NCI-H128 (cell line): ENCODE results near the gene ENDOG.
A peak's percentile ranks its signal among the peaks of the same experiment; 100 is the strongest.
"Not testable (repeated sequence)": the region's sequence is repeated elsewhere in the genome, so short reads cannot be mapped to it uniquely, and the experiment has no call there.

Experiments
- DNase-seq: peaks from one replicate; lab custom pipeline; 2025; ENCODE audit not compliant: unreplicated experiment; lab: John Stamatoyannopoulos, UW

ENDOG gene

DNA sequence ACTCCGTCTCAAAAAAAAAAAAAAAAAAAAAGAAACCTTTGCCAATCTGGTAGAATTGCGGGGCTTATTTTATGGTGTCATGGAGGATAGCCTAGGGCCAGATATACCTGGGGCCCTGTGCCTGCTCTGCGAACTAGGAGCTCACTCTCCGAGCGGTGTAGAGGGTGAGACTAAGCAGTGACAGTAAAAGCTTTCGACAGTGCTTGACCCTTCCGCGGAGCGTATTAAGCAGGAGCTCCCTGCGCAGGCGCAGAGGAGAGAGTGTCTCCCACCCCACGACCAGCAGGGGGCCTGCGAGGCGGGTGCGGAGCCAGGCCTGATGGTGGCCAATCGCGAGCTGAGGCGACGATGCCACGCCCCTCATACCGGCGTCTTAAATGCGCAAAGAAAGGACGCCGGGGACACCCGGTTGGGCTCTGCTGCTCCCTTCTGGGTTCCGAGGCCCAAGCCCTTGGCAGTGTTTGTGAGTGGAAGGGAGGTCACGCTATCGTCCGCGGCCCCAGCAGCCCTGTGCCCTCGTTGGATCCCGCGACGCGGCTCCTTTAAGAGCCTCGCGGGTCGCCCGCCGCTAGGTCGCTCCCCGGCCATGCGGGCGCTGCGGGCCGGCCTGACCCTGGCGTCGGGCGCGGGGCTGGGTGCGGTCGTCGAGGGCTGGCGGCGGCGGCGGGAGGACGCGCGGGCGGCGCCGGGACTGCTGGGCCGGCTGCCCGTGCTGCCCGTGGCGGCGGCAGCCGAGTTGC lies at the start of gene ENDOG:
Gene ENDOG (plus strand): TSS at position 402 of the 740 bp plus-strand sequence. CDS start 185 bp downstream, at position 587.
- DNase-seq, result peak; percentile 98

DNA sequence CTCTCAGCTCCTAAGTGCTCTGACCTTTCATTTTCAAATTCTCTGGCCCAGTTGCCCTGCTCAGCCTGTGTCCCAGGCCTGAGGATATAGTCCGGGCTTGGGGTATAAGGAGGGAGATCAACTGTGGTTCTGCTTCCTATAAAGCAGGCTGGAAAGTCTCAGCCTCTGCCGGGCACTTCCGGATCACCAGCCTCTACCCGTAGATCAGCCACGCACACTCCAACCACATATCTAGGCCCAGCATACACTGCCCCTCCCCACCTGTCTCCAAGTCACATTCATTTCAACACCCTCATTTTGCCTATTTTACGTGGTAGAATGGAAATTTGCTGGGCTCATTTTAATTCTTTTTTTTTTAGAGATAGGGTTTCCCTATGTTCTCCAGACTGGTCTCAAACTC lies 49.7 kb upstream of the ENDOG start:
- DNase-seq, result no peak

DNA sequence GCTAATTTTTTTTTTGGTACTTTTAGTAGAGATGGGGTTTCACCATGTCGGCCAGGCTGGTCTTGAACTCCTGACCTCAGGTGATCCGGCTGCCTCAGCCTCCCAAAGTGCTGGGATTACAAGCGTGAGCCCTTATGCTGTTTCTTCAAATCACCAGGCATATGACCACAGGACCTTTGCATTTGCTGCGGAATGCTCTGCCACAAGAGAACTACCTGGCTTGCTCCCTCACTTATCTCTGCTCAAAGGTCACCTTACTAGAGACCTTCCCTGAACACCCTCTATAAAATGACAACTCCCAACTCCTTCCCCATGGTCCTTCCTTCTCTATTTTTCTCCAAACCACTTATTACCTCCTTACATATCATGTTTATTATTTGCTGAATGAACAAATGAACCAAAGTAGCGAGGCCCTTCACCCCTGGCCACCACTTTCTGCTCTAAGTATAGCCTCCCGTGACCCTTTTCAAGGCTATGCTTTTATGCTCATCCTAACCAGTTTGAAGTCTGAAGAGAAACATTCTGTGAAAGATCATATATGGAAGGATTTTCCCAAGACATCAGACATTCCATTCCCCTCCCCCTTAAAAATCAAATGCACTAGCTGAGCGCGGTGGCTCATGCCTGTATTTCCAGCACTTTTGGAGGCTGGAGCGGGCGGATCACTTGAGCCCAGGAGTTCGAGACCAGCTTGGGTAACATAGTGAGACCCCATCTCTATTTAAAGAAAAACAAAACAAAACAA lies 47.8 kb upstream of the ENDOG start:
- no peak for DNase-seq

DNA sequence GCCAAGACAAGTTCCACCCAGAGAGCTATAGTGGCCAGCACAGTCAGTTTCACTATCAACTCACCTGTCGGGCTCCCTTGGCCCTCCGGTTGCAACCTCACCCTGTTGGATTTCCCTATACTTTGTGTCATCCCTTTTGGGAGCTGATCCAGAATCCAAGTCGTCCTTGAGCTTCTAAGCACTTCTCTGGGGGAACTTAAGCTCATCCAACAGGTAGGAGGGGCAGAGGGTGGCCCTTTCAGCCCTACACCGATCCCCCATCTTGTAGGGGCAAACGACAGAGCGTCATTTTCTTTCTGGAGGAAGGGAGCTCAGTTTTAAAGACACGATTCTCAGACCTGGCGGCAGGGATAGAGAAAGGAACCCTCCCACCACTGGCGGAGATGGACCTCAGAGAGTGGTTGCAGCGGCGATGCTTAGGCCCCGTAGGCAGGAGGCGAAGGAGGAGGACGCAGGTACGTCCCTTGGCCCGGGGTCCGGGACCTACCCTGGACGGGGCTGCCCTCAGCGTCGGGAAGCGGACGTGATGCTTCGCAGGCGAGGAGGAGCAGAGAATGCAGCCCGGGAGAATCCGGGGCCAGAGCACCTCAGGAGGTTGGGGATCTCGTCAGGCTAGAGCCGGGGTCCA lies 47.1 kb upstream of the ENDOG start:
- DNase-seq, result no peak

DNA sequence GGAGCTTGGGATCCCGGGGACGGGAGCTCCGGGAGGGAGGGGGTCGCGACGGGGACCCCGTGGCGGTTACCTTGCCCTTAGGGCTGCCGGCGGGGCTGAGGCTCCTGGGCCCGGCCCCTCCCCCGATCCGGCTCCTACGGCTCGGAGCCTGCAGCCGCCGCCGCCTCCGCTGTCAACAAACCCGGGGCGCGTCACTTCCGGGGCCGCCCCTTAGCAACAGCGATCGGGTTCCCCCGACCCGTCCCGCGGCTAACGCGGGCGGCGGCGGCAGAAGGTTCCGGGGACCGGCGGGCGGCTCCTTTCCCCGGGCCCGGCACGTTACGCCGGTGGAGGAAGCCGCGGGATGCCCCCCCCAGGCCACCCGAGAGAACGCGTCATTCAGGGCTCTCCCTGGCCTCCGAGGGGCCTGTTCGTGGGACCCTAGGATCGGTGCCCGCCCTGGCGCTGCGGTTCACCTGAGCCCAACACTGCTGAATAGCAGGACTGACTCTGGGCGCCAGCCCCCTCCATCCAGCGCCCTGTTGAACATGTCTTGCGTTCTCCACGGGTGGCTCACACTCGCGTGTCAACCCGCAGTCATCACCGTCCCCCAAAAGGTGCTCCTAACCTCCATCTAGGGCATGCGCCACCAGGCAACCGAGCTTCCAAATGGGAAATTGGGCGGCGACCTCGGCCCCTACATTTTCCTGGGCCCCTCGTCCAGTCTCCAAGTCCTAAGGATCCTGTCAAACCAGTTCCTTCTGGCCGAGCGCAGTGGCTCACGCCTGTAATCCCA lies 46.4 kb upstream of the ENDOG start, which contains the start of gene ZER1:
Gene ZER1 (minus strand): TSS at position 183 of the 775 bp plus-strand sequence. CDS start 16,362 bp downstream, outside the sequence.
- peak; percentile 66 for DNase-seq

DNA sequence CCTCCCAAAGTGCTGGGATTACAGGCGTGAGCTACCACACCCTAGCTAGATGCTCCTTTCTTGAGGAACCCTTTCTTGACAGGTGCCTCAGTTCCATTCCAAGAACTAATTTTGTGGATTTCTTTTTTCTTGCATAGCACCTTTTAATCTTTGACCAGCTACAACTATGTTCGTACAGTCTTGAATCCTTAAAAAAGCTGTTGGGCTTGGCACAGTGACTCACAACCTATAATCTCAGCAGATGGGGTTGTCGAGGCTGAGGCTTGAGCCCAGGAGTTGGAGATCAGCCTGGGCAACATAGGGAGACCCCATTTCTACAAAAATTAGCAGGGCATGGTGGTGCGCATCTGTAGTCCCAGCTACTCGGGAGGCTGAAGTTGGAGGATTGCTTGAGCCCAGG lies 45.3 kb upstream of the ENDOG start:
- no peak for DNase-seq

DNA sequence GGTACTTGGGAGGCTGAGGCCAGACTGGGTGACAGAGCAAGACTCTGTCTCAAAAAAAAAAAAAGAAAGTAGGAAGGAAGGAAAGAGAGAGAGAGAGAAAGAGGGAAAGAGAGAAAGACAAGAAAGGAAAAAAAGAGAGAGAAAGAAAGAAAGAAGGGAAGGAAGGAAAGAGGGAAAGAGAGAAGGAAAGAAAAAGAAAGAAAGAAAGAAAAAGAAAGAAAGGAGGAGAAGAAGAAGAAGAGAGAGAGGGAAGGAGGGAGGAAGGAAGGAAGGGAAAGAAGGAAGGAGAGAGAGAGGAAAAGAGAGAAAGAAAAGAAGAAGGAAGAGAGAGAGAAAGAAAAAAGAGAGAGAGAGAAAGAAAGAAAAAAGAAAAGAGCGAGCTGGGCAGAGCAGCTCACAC lies 43.5 kb upstream of the ENDOG start:
- no peak for DNase-seq

DNA sequence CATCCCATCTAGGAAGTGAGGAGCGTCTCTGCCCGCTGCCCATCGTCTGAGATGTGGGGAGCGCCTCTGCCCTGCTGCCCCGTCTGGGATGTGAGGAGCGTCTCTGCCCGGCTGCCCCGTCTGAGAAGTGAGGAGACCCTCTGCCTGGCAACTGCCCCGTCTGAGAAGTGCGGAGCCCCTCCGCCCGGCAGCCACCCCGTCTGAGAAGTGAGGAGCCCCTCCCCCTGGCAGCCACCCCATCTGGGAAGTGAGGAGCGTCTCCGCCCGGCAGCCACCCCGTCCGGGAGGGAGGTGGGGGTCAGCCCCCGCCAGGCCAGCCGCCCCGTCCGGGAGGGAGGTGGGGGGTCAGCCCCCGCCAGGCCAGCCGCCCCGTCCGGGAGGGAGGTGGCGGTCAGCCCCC lies 38.2 kb upstream of the ENDOG start:
- not testable (repeated sequence) for DNase-seq

DNA sequence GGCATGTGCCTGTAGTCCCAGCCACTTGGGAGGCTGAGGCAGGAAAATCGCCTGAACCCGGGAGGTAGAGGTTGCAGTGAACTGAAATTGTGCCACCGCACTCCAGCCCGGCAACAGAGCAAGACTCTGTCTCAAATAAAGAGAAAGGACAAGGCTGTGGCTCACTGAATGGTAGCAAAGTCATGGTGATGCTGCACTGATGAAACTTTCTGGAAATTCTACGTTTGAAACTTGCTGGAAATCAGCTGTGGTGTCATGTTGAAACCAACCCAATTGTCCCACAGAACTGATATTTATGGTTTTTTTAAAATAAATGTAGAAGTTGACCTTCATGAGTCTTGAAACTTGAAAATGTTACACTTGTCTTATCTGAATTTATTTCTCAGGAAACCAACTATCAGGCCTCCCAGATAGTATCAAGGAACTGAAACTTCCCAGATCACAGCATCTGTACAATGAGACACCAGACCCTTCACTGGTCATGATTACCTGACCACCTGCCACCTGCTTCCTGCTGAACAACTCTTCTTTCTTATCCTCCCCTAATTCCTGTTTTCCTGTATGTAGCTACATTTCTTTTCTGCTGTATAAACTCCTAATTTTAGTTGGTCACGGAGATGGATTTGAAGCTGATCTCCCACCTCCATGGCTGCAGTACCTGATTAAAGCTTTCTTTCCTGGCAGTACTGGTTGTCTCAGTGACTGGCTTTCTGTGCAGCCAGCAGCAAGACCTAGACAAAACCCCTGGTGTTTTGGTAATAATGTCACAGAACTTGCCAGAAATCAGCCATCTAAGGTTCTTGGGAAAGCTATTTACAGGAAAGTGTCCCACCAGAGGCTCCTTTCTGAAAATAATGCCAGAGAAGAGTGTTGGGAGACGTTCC lies 36.9 kb upstream of the ENDOG start:
- DNase-seq, result no peak

DNA sequence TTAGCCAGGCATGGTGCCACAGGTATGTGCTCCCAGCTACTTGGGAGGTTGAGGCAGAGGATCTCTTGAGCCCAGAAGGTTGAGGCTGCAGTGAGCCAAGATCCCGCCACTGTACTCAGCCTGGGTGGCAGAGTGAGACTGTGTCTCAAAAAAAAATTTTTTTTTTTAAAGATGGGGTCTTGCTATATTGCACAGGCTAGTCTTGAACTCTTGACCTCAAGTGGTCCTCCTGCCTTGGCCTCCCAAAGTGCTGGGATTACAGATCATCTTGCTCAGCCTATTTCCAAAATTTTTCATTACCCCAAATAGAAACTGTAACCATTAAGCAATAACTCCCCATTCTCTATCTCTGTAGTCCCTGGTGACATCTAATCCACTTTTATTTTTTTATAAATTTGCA lies 35.6 kb upstream of the ENDOG start:
- no peak for DNase-seq

DNA sequence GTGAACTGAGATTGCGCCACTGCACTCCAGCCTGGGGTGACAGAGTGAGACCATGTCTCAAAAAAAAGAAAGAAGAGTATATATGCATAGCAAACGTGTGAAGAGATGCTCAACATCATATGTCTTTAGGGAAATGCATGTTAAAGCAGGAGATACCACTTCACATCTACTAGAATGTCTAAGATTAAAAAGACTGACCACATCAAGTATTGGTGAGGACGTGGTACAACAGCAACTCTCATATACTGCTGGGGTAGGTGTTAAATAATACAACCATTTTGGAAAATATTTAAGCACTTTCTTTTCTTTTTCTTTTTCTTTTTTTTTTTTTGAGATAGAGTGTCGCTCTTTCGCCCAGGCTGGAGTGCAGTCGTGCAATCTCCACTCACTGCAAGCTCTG lies 32.9 kb upstream of the ENDOG start:
- DNase-seq, result no peak

DNA sequence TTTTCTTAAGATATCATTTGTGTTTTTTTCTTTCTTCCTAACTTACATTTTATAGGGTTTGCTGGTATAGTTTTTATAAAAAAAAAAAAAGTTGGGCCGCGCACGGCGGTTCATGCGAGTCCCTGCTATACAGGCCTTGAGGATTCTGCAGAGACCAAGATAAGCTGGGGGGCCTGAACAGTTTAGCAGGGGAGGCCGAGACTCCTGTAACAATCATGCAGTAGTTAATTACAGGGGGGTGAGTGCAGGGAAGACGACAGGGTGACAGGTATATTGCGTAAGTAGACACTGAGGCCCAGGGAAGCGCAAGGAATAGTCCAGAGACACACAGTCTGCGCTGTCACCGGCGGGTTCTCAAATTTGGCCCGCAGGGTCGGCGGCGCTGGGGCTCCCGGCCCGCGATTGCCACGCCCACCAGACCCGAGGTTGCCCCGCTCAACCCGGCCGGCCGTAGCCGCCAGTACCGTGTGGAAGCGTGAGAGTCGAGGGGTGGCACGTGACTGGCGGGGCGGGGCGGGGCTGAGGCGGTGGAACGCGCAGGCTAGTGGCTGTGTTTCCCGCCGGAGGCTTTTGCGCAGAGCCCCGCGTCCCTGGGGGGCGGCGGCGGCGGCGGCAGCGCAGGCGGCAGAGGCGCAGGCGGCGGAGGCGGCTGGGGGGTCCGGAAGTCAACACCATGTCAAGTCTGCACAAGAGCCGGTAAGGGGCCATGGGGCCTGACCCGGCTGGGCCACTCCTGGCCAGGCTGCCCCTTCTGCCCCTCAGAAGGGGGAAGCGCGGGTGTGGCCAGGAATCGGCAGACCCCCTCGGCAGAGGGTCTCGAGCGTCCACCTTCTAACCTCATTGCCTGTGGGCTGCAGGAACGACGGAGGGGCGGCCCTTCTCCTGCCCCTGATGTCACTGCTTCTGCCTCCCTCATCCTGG lies 31.4 kb upstream of the ENDOG start, which contains the start of gene TBC1D13:
Gene TBC1D13 (plus strand): TSS at position 573 of the 921 bp plus-strand sequence. CDS start 101 bp downstream, at position 674.
- peak; percentile 68 for DNase-seq

DNA sequence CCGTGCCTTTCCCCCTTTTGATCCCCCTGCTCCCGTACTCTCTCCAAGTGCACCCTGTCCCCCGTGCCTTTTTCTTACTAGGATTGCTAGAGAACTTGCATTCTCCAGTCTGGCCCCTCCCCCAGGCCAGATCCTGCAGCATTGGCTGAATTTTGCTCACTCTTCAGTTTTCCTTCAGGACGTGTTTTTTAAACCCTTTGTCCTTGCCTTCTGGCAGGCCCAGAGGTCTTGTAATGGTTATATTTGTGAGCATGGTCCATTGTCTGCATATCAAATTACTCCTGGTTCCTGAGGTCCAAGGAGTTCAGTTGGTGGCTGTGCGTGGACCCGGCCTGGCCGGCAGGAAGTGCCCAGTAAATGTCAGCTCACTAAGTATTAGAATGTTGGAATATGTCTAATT lies 30.6 kb upstream of the ENDOG start:
- DNase-seq, result no peak

DNA sequence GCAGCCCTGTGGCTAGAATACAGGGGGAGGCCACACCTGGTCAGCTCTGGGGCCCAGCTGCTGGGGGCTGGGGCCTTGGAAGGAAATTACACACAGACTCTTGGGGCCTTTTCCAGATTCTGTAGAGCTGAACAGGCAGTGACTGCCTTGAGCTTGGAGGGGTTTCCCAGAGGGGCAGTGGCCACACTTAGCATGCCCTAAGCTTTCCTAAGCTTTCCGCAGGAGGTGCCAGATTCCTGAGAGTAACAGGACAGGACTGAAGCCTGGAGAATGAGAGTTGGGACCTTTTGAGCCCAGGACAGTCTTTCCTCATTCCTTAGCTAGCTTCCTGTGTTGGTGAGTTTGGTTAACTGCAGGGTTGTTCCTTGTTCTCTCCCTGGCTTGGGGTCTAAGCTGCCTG lies 29.9 kb upstream of the ENDOG start:
- no peak for DNase-seq

DNA sequence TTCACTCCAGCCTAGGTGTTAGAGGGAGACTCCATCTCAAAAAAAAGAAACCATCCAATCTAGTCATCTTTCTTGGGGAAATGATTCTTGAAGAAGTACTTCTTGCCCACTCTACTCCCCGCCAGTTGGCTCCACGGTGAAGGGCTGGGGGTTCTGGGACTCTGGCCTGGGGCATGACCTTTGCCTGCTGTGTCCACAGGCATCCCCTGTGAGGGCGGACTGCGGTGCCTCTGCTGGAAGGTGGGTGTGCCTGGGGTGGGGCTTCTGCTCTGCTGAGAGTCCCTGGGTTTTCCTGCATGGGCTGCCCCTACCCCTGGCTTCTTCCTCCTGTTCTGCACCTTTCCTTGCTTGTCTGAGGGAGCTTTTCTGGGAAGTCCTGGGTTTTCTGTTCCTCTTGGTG lies 27.8 kb upstream of the ENDOG start:
- no peak for DNase-seq

DNA sequence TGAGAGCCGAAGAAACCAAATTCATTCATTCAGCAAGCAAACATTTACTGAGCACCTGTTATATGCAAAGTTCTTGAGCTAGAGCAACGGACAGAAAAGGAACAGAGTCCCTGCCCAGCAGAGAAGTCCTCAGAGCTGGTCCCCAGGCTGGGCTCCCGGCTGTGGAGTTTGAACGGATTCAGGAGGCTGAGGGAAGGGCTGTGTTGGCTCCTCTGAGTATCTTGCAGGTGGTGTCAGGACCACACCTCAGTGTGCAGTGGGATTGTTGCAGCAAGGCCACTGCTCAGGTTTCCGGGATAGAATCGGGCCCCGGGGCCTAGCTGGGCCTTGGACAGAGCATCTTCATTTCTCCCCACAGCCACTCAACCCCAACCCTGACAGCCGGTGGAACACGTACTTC lies 26.2 kb upstream of the ENDOG start:
- no peak for DNase-seq

DNA sequence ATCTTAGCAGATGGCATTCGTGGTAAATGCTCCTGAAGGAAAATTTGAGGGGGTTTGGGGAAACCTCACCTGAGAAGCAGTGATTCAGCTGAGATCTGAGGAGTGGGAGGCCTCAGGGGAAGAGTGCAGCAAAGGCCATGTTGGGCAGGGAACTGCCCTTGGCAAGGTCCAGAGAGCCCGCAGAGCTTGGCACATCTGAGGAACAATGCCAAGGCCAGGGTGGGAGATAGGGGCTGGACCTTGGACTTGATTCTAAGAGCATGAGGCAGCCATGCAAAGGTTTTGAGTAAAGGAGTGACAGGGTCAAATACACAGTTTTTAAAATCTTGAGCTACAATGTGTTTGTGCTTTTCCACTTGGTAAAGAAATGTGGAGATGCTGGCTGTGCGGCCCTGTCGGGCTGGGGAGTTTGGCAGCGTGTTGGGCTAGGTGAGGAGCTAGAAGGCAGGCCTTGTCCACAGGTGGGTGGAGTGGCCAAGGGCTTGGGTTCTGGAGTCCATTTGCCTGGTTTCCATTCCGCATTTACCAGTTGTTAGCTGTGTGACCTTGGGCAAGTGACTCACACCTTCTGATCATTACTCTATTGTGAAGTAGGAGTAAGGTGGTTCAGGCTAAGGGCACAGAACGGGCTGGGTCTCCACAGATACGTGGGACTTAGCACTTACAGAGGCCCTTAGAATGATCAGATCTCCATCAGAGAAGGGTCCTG lies 25.2 kb upstream of the ENDOG start:
- DNase-seq, result no peak

DNA sequence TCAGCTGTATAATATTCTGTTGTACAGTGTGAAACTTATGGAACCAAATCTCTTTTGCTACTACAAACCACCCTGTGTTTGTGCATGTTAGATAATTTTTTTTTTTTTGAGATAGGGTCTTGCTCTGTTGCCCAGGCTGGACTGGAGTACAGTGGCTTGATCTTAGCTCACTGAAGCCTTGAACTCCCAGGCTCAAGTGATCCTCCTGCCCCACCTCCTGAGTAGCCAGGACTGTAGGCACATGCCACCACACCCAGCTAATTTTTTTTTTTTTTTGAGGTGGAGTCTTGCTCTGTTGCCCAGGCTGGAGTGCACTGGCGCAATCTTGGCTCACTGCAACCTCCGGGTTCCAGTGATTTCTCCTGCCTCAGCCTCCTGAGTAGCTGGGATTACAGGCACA lies 23.3 kb upstream of the ENDOG start:
- DNase-seq, result not testable (repeated sequence)
